ENCODE data around the gene PCDHA9.
"Not testable (repeated sequence)": the region's sequence is repeated elsewhere in the genome, so short reads cannot be mapped to it uniquely, and the experiment has no call there.

The PCDHA9 gene, protein sequence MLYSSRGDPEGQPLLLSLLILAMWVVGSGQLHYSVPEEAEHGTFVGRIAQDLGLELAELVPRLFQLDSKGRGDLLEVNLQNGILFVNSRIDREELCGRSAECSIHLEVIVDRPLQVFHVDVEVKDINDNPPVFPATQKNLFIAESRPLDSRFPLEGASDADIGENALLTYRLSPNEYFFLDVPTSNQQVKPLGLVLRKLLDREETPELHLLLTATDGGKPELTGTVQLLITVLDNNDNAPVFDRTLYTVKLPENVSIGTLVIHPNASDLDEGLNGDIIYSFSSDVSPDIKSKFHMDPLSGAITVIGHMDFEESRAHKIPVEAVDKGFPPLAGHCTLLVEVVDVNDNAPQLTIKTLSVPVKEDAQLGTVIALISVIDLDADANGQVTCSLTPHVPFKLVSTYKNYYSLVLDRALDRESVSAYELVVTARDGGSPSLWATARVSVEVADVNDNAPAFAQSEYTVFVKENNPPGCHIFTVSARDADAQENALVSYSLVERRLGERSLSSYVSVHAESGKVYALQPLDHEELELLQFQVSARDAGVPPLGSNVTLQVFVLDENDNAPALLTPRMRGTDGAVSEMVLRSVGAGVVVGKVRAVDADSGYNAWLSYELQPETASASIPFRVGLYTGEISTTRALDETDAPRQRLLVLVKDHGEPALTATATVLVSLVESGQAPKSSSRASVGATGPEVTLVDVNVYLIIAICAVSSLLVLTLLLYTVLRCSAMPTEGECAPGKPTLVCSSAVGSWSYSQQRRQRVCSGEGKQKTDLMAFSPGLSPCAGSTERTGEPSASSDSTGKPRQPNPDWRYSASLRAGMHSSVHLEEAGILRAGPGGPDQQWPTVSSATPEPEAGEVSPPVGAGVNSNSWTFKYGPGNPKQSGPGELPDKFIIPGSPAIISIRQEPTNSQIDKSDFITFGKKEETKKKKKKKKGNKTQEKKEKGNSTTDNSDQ

DNA sequence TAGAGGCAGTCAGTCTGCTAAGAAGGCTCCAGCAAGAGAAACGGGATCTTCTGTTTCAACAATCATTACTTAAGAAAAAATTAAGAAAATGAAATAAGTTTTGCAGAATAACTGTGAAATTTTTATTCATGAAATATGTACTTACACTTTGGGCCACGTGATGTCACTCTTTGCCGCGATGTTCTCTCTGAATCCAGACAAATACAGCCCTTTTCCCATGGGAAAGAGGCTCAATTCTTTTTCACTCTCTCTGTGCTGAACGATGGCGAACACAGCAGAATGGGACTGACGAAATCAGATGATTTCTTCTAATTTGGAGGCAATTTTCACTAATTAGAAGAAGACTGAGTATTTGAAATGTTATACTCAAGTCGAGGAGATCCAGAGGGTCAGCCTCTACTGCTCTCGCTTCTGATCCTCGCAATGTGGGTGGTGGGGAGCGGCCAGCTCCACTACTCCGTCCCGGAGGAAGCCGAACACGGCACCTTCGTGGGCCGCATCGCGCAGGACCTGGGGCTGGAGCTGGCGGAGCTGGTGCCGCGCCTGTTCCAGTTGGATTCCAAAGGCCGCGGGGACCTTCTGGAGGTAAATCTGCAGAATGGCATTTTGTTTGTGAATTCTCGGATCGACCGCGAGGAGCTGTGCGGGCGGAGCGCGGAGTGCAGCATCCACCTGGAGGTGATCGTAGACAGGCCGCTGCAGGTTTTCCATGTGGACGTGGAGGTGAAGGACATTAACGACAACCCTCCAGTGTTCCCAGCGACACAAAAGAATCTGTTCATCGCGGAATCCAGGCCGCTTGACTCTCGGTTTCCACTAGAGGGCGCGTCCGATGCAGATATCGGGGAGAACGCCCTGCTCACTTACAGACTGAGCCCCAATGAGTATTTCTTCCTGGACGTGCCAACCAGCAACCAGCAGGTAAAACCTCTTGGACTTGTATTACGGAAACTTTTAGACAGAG, at the start of gene PCDHA9:
TSS of gene PCDHA9 (plus strand) at position 244 of the 964 bp plus-strand sequence. CDS start at position 358, 114 bp downstream.
- not testable (repeated sequence) for DNase-seq

GRCh38 chr5:140800816-140801493, 47.2 kb upstream of the PCDHA9 start, which contains the start of gene PCDHA3:
PCDHA3 (plus strand) TSS chr5:140801057.
- no peak for DNase-seq

GRCh38 chr5:140801494-140801841, 46.7 kb upstream of the PCDHA9 start:
- DNase-seq, result no peak

- DNase-seq, result not testable (repeated sequence)
These were observed 45.8 kb upstream of the PCDHA9 start for GRCh38 chr5:140802381-140802780.

DNA sequence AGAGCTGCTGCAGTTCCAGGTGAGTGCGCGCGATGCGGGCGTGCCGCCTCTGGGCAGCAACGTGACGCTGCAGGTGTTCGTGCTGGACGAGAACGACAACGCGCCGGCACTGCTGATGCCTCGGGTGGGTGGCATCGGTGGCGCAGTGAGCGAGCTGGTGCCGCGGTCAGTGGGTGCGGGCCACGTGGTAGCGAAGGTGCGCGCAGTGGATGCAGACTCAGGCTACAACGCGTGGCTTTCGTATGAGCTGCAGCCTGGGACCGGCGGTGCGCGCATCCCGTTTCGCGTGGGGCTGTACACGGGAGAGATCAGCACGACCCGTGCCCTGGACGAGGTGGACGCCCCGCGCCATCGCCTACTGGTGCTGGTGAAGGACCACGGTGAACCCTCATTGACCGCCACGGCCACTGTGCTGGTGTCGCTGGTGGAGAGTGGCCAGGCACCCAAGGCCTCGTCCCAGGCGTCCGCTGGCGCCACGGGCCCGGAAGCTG, 45.4 kb upstream of the PCDHA9 start:
- no peak for DNase-seq

- no peak for DNase-seq
These were observed 41.1 kb upstream of the PCDHA9 start, which contains the start of gene PCDHA4 for GRCh38 chr5:140806834-140807775. PCDHA4 (plus strand) TSS chr5:140807068.

DNA sequence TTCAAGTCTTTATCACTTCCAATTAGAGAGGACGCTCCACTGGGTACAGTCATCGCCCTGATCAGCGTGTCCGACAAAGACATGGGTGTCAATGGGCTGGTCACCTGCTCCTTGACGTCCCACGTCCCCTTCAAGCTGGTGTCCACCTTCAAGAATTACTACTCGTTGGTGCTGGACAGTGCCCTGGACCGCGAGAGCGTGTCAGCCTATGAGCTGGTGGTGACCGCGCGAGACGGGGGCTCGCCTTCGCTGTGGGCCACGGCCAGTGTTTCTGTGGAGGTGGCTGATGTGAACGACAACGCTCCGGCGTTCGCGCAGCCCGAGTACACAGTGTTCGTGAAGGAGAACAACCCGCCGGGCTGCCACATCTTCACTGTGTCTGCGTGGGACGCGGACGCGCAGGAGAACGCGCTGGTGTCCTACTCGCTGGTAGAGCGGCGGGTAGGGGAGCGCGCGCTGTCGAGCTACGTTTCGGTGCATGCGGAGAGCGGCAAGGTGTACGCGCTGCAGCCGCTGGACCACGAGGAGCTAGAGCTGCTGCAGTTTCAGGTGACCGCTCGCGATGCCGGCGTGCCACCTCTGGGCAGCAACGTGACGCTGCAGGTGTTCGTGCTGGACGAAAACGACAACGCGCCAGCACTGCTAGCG, 39.8 kb upstream of the PCDHA9 start:
- not testable (repeated sequence) for DNase-seq

- no peak for DNase-seq
These were observed 39.3 kb upstream of the PCDHA9 start for GRCh38 chr5:140808889-140809291.

- DNase-seq, result no peak
These were observed 26.6 kb upstream of the PCDHA9 start, which contains the start of gene PCDHA5 for GRCh38 chr5:140821375-140822280. PCDHA5 (plus strand) TSS chr5:140821613.

- DNase-seq, result no peak
These were observed 25.9 kb upstream of the PCDHA9 start for GRCh38 chr5:140822281-140822629.

DNA sequence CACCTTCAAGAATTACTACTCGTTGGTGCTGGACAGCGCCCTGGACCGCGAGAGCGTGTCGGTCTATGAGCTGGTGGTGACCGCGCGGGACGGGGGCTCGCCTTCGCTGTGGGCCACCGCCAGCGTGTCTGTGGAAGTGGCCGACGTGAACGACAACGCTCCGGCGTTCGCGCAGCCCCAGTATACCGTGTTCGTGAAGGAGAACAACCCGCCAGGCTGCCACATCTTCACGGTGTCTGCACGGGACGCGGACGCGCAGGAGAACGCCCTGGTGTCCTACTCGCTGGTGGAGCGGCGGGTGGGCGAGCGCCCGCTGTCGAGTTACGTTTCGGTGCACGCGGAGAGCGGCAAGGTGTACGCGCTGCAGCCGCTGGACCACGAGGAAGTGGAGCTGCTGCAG, 25.2 kb upstream of the PCDHA9 start:
- not testable (repeated sequence) for DNase-seq

GRCh38 chr5:140823475-140823874, 24.7 kb upstream of the PCDHA9 start:
- no peak for DNase-seq

- DNase-seq, result no peak
These were observed 20.3 kb upstream of the PCDHA9 start, which contains the start of gene PCDHA6 for GRCh38 chr5:140827704-140828361. PCDHA6 (plus strand) TSS chr5:140827960; CDS start chr5:140828092, 132 bp downstream.

DNA sequence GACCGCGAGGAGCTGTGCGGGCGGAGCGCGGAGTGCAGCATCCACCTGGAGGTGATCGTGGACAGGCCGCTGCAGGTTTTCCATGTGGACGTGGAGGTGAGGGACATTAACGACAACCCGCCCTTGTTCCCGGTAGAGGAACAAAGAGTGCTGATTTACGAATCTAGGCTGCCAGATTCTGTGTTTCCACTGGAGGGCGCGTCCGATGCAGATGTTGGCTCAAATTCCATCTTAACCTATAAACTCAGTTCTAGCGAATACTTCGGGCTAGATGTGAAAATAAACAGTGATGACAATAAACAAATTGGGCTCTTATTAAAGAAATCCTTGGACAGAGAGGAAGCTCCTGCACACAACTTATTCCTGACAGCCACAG, 19.8 kb upstream of the PCDHA9 start:
- DNase-seq, result no peak

GRCh38 chr5:140829511-140830501, 18.4 kb upstream of the PCDHA9 start:
- DNase-seq, result not testable (repeated sequence)

DNA sequence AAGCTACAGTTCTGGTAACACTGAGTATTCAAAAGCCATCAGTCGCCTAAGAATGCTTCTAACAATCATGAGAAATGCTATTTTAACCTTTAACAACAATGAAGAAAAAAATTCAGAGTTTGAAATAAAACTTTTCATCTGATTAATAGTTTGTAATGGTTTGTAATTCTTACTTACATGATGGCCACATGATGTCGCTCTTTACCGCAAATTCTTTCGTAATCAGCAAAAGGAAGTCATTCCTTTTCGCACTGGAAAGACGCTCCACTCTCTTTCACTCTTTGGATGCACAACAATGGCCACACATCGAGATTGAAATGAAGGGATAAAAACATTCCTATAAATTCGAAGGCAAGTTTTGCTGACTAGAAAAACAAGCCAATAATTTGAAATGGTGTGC, 14.2 kb upstream of the PCDHA9 start, which contains the start of gene PCDHA7:
TSS of gene PCDHA7 (plus strand) at position 277 of the 400 bp plus-strand sequence. CDS start at position 392, 115 bp downstream.
- DNase-seq, result no peak
